CD4-positive, alpha-beta T cell treated with Interleukin-17A for 1 hour (primary cell): ENCODE results near the gene ARSA.
"Not testable (repeated sequence)": the region's sequence is repeated elsewhere in the genome, so short reads cannot be mapped to it uniquely, and the experiment has no call there.

Source experiments
- DNase-seq: peaks from one replicate; pipeline ENCODE4 v3.0.0-alpha.2; 2020

Gene ARSA

DNA sequence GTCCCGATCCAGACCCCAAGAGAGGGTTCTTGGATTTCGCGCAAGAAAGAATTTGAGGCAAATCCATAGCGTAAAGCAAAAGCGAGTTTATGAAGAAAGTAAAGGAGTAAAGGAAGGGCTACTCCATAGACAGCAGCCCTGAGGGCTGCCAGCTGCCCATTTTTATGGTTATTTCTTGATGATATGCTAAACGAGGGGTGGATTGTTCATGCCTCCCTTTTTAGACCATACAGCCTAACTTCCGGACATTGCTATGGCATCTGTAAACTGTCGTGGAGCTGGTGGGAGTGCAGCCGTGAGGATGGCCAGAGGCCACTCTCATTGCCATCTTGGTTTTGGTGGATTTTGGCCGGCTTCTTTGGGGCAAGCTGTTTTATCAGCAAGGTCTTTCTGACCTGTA is 25.3 kb upstream of the ARSA start:
- DNase-seq, result no peak

DNA sequence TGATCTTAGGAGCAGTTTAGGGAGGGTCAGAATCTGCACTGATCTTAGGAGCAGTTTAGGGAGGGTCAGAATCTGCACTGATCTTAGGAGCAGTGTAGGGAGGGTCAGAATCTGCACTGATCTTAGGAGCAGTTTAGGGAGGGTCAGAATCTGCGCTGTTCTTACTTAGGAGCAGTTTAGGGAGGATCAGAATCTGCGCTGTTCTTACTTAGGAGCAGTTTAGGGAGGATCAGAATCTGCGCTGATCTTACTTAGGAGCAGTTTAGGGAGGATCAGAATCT is 15.8 kb upstream of the ARSA start:
- DNase-seq, result not testable (repeated sequence)

- not testable (repeated sequence) for DNase-seq
These were observed 15.3 kb upstream of the ARSA start for GRCh38 chr22:50643021-50643820.

DNA sequence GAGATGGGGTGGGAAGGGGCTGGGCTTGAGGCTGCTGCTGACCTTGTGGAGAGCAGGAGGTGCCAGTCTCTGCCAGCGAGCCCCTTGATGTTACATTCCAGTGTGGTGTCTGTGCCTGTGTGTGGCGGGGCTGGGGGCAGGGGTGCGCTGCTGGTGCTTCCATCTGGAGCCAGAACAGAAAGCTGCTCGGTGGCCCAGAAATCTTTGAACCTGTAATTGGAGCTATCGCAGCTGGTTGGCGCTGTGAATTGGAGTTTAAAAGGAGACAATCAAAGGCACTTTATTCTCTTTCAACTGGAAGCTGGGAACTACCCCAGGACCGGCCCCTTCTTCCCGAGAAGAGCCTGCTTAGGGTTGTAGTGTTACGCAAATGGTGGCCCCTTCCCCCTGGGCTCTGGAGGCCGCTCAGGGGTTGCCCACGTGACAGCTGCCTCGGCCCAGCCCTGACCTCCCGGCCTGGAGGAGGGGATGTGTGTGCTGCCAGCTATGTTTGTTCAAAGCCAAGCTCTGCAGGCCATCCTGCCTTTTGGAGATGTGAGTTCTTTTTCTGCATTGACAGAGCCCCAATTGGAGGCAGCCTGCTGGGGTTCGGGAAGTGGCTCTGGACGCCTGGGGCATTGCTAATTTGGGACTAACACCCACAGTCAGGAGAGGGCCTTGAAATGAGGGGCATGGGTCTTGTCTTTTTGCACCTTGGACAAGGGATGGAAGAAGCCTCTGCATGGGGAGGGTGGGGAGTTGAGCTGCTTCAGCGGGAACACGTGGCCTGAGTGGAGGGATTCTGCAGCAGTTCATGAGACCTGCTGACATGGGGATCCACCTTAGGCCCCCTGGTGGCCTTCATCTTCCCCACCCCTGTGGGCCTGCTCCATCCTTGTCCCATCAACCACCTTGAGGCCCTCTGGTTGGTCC is 14.0 kb upstream of the ARSA start:
- DNase-seq, result no peak

GRCh38 chr22:50640857-50641647 is 13.1 kb upstream of the ARSA start:
- no peak for DNase-seq

DNA sequence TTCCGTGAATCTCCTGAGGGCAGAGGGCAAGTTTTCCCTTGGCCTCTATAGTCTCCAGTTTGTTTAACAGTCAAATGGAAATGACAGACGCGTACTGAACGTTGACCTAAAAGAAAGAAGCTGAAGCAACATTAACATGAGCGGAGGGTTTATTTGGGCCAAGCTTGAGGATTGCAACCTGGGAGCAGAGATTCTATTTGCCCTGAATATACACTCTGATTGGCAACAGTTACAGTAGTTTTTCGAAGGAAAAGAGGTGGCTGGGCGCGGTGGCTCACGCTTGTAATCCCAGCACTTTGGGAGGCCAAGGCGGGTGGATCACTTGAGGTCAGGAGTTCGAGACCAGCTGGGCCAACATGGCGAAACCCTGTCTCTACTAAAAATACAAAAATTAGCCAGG is 12.3 kb upstream of the ARSA start:
- DNase-seq, result not testable (repeated sequence)

DNA sequence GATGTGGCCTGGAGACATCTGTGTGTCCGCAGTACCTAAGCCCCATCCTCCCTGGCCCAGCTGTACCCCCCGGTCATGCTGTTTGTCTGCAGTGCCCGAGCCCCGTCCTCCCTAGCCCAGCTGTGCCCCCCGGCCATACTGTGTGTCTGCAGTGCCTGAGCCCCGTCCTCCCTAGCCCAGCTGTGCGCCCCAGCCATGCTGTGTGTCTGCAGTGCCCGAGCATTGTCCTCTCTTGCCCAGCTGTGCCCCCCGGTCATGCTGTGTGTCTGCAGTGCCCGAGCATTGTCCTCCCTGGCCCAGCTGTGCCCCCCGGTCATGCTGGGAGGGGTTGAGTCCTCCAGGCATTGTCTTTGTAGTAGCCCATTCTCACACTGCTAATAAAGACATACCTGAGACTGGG is 7.6 kb upstream of the ARSA start:
- DNase-seq, result no peak

DNA sequence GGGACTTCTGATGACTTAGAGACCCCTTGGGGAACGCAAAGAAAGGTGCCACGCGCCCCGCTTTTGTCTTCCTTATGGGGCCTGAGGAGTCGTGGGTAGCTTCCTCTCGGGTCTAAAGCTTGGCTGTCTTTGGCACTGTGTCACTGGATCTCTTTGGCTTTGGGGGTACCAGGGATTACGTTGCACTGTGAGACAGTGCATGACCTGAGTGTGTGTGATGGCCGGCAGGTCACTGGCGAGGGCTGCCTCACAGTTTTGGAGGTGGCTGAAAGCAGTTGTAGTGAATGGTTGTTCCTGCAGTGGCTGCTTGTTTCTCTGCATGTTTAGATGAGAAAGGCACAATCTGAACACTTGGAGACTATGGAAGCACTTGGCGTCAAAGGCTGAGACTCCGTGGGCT is 5.8 kb upstream of the ARSA start:
- no peak for DNase-seq

GRCh38 chr22:50633086-50633485 is 5.1 kb upstream of the ARSA start:
- DNase-seq, result no peak

GRCh38 chr22:50630376-50630775 is 2.4 kb upstream of the ARSA start:
- no peak for DNase-seq

- DNase-seq, result peak; percentile 76
These were observed 687 bp upstream of the ARSA start for GRCh38 chr22:50628543-50629134.

DNA sequence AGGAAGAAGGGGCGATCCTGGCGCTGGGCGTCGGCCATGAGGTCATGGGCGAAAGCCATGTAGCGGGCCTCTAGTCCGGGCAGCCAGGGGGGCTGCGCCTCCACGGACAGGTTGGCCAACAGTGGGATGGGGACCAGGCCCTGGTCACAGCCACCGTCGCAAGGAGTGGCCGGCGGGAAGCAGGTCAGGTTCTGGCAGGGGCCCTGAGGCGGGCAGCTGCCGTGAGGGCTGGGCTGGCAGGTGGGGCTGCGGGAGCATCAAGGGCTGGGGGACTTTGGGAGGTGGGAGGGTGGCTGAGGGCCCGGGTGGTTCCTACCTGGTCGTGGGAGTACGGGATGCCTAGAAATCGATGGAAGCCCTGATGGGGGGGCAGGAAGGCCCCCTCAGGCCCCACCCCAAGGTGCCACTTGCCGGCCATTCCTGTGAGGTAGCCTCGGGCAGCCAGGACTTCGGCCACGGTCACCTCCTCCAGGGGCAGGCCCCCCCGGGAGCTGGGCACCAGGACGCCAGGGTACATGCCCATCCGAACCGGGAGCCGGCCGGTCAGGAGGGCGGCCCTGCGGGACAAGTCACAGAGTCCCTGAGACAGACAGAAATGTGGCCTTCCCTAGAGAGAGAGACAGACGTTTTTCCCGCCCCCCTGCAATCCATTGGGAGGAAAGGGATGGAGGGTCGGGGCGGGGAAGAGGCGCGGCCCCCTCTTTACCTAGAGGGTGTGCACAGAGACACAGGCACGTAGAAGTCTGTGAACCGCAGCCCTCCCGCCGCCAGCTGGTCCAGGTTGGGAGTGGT is 906 bp downstream of the ARSA start:
- DNase-seq, result no peak

DNA sequence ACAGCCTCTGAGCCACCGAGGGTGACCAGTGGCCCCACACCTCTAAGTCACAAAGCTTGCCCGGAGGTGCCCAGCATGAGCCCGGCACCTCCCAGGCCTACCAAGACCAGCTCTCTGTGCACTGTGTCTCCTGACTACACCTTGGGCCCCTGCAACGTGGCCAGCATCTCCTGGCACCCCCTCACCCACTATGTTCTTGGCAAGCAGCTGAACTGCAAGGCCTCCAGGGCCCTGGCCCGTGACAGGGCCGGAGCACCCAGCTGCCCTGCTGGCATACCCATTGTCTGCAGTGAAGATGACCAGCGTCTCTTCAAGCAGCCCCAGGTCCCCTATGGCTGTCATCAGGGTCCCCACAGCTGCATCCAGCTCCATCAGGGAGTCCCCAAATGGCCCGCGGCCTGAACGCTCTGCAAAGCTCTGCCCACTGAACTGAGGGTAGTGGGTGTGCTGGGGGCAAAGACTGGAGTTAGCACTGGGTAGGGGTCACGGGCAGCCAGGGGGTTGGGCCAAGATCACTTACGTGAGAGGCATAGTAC is 1.6 kb downstream of the ARSA start:
- no peak for DNase-seq

GRCh38 chr22:50625568-50626313 is 2.2 kb downstream of the ARSA start:
- DNase-seq, result no peak

- DNase-seq, result no peak
These were observed 2.8 kb downstream of the ARSA start for GRCh38 chr22:50625131-50625567.

DNA sequence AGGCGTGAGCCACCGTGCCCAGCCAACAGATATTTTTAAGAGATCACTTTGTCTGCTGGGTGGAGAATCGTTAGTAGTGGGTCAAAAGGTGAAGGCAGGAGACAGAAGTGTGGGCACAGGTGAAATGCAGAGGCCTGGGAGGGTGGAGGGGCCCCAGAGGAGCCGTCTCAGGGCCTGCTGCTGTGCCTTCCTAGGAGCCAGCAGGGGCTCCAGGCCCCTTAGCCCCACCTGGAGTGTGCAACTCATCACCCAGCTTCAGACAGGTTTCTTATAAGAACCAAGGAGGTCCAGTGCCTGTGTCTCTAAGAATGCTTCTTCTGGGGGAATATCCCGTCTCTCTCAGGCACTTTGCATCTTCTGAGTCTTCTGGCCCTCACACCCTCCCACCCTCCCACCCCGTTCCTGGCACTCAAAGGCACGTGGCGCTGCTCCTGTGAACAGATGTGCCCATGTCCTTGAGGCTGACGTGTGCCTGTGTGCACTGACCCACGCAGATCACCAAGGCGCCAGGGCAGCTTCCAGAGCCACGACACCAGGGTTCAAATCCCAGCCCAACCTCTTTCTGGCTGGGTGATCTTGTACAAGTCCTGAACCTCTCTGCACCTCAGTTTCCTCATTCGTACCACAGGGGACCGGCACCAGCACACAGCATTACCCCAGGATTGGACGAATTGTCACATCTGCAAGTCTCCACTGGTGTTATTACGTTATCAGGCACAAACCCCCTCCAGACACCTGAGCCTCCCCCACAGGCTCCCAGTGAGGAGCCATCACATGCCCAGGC is 3.4 kb downstream of the ARSA start:
- DNase-seq, result no peak

DNA sequence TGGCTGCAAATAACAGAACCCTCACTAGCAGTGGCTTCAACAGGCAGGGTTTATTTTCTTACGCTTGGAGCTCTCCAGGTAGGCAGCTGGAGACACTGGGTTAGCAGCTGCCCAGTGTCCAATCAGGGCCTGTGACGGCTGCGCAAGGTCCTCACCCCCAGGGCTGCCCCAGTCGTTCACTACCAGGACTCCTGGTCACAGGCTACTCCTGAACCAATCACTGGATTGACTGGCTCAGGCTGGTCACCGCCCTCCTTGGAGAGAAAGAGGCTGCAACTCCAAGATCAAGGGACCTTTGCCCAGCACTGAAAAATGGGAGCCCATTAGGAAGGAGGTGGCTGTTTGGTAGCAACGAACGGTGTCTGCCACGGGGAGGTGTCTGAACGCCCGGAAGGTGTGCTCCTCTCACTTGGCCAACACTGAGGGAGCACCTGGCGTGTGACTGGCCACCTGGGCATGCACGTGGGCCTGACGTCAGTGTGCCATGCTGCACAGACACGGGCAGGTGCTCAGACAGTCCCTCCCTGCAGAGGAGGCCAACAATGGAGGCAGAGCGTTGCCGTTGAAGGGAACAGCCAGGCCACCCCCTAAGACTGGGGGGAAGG is 5.1 kb downstream of the ARSA start:
- DNase-seq, result no peak

- peak; percentile 52 for DNase-seq
These were observed 5.8 kb downstream of the ARSA start for GRCh38 chr22:50621948-50622722.

DNA sequence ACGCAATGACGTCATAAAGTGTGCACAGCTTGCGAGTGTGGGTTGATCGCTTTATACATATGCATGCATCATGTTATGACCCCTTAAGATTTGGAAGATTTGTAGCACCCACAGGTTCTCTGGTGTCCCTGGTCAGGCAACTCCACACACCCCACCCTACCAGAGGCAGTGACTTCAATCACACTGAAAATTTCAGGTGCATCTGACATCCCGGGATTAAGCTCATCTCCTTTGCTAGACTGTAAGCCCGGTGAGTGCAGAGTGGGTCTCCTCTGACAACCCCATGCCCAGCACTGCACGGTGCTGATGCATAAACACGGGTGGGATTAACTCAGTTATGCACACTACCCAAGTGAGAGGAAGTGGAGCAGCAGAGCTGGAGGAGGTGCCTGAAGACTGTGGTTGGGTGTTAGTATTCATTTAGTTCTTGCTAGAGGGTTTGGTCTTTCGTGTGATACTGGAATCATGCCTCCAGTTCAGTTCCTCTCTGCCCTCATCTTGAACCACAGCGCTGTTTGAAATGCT is 6.5 kb downstream of the ARSA start:
- peak; percentile 66 for DNase-seq
